A673 (cell line): ENCODE results near the gene KDR. TPM values are rescaled to one million over a fixed set of nuclear protein-coding genes. Genes with fewer than 3 reads are reported as not detected.

ENCODE experiments used
- BruUV-seq: library from RNA; stranded (reverse); fragments of 400-500 nt; replicated peaks from 2 replicates; lab custom pipeline; 2021; lab: Mats Ljungman, UMichigan
- CTCF ChIA-PET: fragments of 300-600 bp; sonication (Branson Sonifier 250); formaldehyde crosslinking; loops from one replicate; lab custom pipeline; 2022; ENCODE audit warnings: antibody characterized with exemption; lab: Charles Lee
- POLR2A ChIA-PET: fragments of 300-600 bp; sonication (Branson Sonifier 250); formaldehyde crosslinking; loops from one replicate; lab custom pipeline; 2022; ENCODE audit warnings: antibody characterized with exemption; ENCODE audit not compliant: low non-redundant PET; lab: Charles Lee
- DNase-seq: peaks from one replicate; pipeline ENCODE4 v3.0.0-alpha.2; 2015; ENCODE audit warnings: low spot score
- H3K27ac ChIP-seq: fragments of 200-600 bp; sonication (generic); 2 replicates; pipeline ENCODE4 v1.5.1; 2016; ENCODE audit warnings: mixed run types, low read depth, mild to moderate bottlenecking, mixed read lengths, antibody characterized with exemption, low read length; ENCODE audit not compliant: poor library complexity, severe bottlenecking
- H3K27me3 ChIP-seq: fragments of 200-600 bp; sonication (generic); replicated peaks from 2 replicates; pipeline ENCODE4 v1.6.1; 2017; ENCODE audit warnings: mixed run types, low read depth, mild to moderate bottlenecking, mixed read lengths, antibody characterized with exemption, low read length; ENCODE audit not compliant: insufficient read depth, poor library complexity
- H3K36me3 ChIP-seq: fragments of 200-600 bp; sonication (generic); 2 replicates; pipeline ENCODE4 v1.6.1; 2016; ENCODE audit warnings: mixed run types, mild to moderate bottlenecking, mixed read lengths, antibody characterized with exemption, low read length; ENCODE audit not compliant: insufficient read depth, poor library complexity, severe bottlenecking
- H3K4me1 ChIP-seq: fragments of 200-600 bp; sonication (generic); 2 replicates; pipeline ENCODE4 v1.6.1; 2017; ENCODE audit warnings: mixed run types, mild to moderate bottlenecking, mixed read lengths, antibody characterized with exemption, low read length; ENCODE audit not compliant: insufficient read depth, poor library complexity, severe bottlenecking
- H3K4me3 ChIP-seq: fragments of 200-600 bp; sonication (generic); 2 replicates; pipeline ENCODE4 v1.5.1; 2016; ENCODE audit warnings: low read depth, mixed run types, mild to moderate bottlenecking, mixed read lengths, low read length; ENCODE audit not compliant: poor library complexity, severe bottlenecking
- H3K9me3 ChIP-seq: fragments of 200-600 bp; sonication (generic); 2 replicates; pipeline ENCODE4 v1.6.1; 2016; ENCODE audit warnings: mixed run types, low read depth, mild to moderate bottlenecking, mixed read lengths, antibody characterized with exemption, low read length; ENCODE audit not compliant: poor library complexity, severe bottlenecking
- CTCF ChIP-seq: fragments of 300-800, 200-600 bp; sonication (generic); conservative IDR thresholded peaks from 2 replicates; pipeline ENCODE4 v1.5.1; 2017; ENCODE audit warnings: low read depth, mild to moderate bottlenecking, antibody characterized with exemption, low read length, moderate library complexity, mixed read lengths
- EZH2 ChIP-seq: fragments of 200-600 bp; sonication (generic); IDR thresholded peaks from 2 replicates; pipeline ENCODE4 v1.6.1; 2017; ENCODE audit warnings: borderline replicate concordance, low read depth, mild to moderate bottlenecking, mixed read lengths, antibody characterized with exemption, low read length; ENCODE audit not compliant: poor library complexity, severe bottlenecking
- intact Hi-C: fragments of 100-400 bp; cut with micrococcal nuclease; formaldehyde crosslinking; loops from one replicate; pipeline ENCODE4 v1.10.0; 2022; ENCODE audit not compliant: unreplicated experiment
- total RNA-seq: library from RNA; stranded (reverse); gene quantifications from 2 replicates; pipeline ENCODE4 v1.2.3, GENCODE V29; 2021

The KDR gene
- total RNA-seq, 1 experiment from 2014 or later = 0.47 TPM

- POLR2A ChIA-PET = no interaction called here
- Histone ChIP-seq H3K36me3 (no peaks in the 10 kb centered on the region), H3K27ac (no peak overlapping the region), H3K27me3 (no peaks in the 10 kb centered on the region), H3K4me1 (no peaks in the 10 kb centered on the region), H3K4me3 (no peak overlapping the region), H3K9me3 (no peaks in the 10 kb centered on the region)
- no peak for TF ChIP-seq CTCF
- TF ChIP-seq EZH2 = no peak
- BruUV-seq = no TSS peak
- CTCF ChIA-PET = no interaction called here
- DNase-seq = no peak
- intact Hi-C loops = no loop called here
Measured at GRCh38 chr4:55103224-55103623, 22.2 kb downstream of the KDR start.

- TF ChIP-seq CTCF (no peak), EZH2 (no peak)
Measured at GRCh38 chr4:55099816-55100215, 25.6 kb downstream of the KDR start.

GRCh38 chr4:55098456-55099204 lies 26.8 kb downstream of the KDR start:
- POLR2A ChIA-PET = no interaction called here
- Histone ChIP-seq H3K27me3 (no peaks in the 10 kb centered on the region), H3K9me3 (no peaks in the 10 kb centered on the region), H3K36me3 (no peaks in the 10 kb centered on the region), H3K4me1 (no peaks in the 10 kb centered on the region), H3K4me3 (no peak overlapping the region), H3K27ac (no peak overlapping the region)
- CTCF ChIA-PET = no interaction called here
- no TSS peak for BruUV-seq
- no peak for DNase-seq
- intact Hi-C loops = no loop called here
- TF ChIP-seq EZH2 (no peak), CTCF (no peak)

More at GRCh38 chr4:55099816-55100215, 25.6 kb downstream of the KDR start:
- H3K4me3 ChIP-seq = no peak overlapping the region
- POLR2A ChIA-PET = no interaction called here
- H3K27ac ChIP-seq = no peak overlapping the region
- no peaks in the 10 kb centered on the region for H3K27me3 ChIP-seq
- no TSS peak for BruUV-seq
- intact Hi-C loops = no loop called here
- no peaks in the 10 kb centered on the region for H3K36me3 ChIP-seq
- H3K9me3 ChIP-seq = no peaks in the 10 kb centered on the region
- CTCF ChIA-PET = no interaction called here
- H3K4me1 ChIP-seq = no peaks in the 10 kb centered on the region
- no peak for DNase-seq
